GM12891 (cell line): ENCODE results near the gene NPHP4.

ENCODE experiments used
- PAX5 ChIP-seq: IDR thresholded peaks from 2 replicates; pipeline ENCODE4 v1.6.1; 2011; ENCODE audit warnings: low read length, moderate library complexity, mild to moderate bottlenecking; ENCODE audit not compliant: insufficient read depth, severe bottlenecking
- POLR2A ChIP-seq: IDR thresholded peaks from 2 replicates; pipeline ENCODE4 v1.6.1; 2011; ENCODE audit warnings: low read depth, low read length, control low read depth
- POLR2AphosphoS5 ChIP-seq: IDR thresholded peaks from 2 replicates; pipeline ENCODE4 v1.6.1; 2011; ENCODE audit warnings: low read depth, low read length, control low read depth
- SPI1 ChIP-seq: IDR thresholded peaks from 2 replicates; pipeline ENCODE4 v1.6.1; 2011; ENCODE audit warnings: low read depth, low read length, control low read depth
- TAF1 ChIP-seq: IDR thresholded peaks from 2 replicates; pipeline ENCODE4 v1.6.1; 2011; ENCODE audit warnings: low read depth, low read length, control low read depth

- TF ChIP-seq SPI1 (no peak), POLR2A (no peak), TAF1 (no peak), PAX5 (no peak), POLR2AphosphoS5 (no peak)
Observed at GRCh38 chr1:5949085-5949760, 43.0 kb downstream of the NPHP4 start.
